Mesenchymal stem cell (in vitro differentiated cells and primary cell): ENCODE measurements around the gene CHD1L.
"Not testable (repeated sequence)": the region's sequence is repeated elsewhere in the genome, so short reads cannot be mapped to it uniquely, and the experiment has no call there.

Experiments
- DNase-seq: peaks from one replicate; pipeline ENCODE4 v3.0.0-alpha.2; 2013
- H2AFZ ChIP-seq: one replicate; pipeline ENCODE4 v1.6.1; 2013; ENCODE audit warnings: low read depth, mild to moderate bottlenecking, control low read depth, inconsistent platforms, low read length, moderate library complexity
- H2AK5ac ChIP-seq: 2 replicates; pipeline ENCODE4 v1.6.1; 2013; ENCODE audit warnings: low read length, moderate library complexity, mild to moderate bottlenecking, inconsistent platforms; ENCODE audit not compliant: severe bottlenecking
- H2BK120ac ChIP-seq: one replicate; pipeline ENCODE4 v1.6.1; 2013; ENCODE audit warnings: low read depth, mild to moderate bottlenecking, inconsistent platforms, low read length, moderate library complexity
- H2BK12ac ChIP-seq, 2 experiments: one replicate each; pipeline ENCODE4 v1.6.1; 2013; ENCODE audit warnings: inconsistent platforms in 2 of 2, low read length in 2 of 2, mild to moderate bottlenecking in 2 of 2, moderate library complexity in 2 of 2, control low read depth in 1 of 2
- H2BK15ac ChIP-seq: one replicate; pipeline ENCODE4 v1.6.1; 2013; ENCODE audit warnings: mild to moderate bottlenecking, low read depth, inconsistent platforms; ENCODE audit not compliant: poor library complexity, severe bottlenecking
- H2BK5ac ChIP-seq: 2 replicates; pipeline ENCODE4 v1.6.1; 2013; ENCODE audit warnings: low read depth, mild to moderate bottlenecking, low read length, control low read depth, inconsistent platforms; ENCODE audit not compliant: poor library complexity, severe bottlenecking
- H3K14ac ChIP-seq, 2 experiments: one replicate each; pipeline ENCODE4 v1.6.1; 2013; ENCODE audit warnings: inconsistent platforms in 2 of 2, low read length in 2 of 2, control low read depth in 1 of 2, mild to moderate bottlenecking in 1 of 2, moderate library complexity in 1 of 2
- H3K18ac ChIP-seq, 2 experiments: one replicate each; pipeline ENCODE4 v1.6.1; 2013; ENCODE audit warnings: inconsistent platforms in 2 of 2, low read length in 2 of 2, control low read depth in 1 of 2, low read depth in 1 of 2, mild to moderate bottlenecking in 1 of 2
- H3K23ac ChIP-seq, 2 experiments: one replicate each; pipeline ENCODE4 v1.6.1; 2013; ENCODE audit warnings: inconsistent platforms in 2 of 2, low read length in 2 of 2, mild to moderate bottlenecking in 2 of 2, moderate library complexity in 2 of 2, control low read depth in 1 of 2
- H3K27ac ChIP-seq: 2 replicates; pipeline ENCODE4 v1.5.1; 2013; ENCODE audit warnings: mild to moderate bottlenecking, moderate library complexity, low read length, control low read depth, inconsistent platforms; ENCODE audit not compliant: poor library complexity, severe bottlenecking
- H3K27me3 ChIP-seq, 2 experiments: 2 replicates each; pipeline versions ENCODE4 v1.6.1 to v1.7.0; 2013; ENCODE audit warnings: low read length in 2 of 2, mild to moderate bottlenecking in 2 of 2, moderate library complexity in 2 of 2, control low read depth in 1 of 2, inconsistent platforms in 1 of 2; ENCODE audit not compliant: control insufficient read depth in 1 of 2, insufficient read depth in 1 of 2
- H3K36me3 ChIP-seq, 2 experiments: 2 replicates each; pipeline versions ENCODE4 v1.6.1 to v1.7.0; 2013; ENCODE audit warnings: low read length in 2 of 2, control low read depth in 1 of 2, inconsistent platforms in 1 of 2, low read depth in 1 of 2, mild to moderate bottlenecking in 1 of 2; ENCODE audit not compliant: insufficient read depth in 2 of 2, control insufficient read depth in 1 of 2
- H3K4ac ChIP-seq, 2 experiments: one replicate each; pipeline ENCODE4 v1.6.1; 2013; ENCODE audit warnings: inconsistent platforms in 2 of 2, low read length in 2 of 2, mild to moderate bottlenecking in 2 of 2, moderate library complexity in 2 of 2, control low read depth in 1 of 2, low read depth in 1 of 2
- H3K4me1 ChIP-seq: 2 replicates; pipeline ENCODE4 v1.6.1; 2013; ENCODE audit warnings: low read depth, low read length, control low read depth; ENCODE audit not compliant: control insufficient read depth, insufficient read depth
- H3K4me2 ChIP-seq: 2 replicates; pipeline ENCODE4 v1.6.1; 2013; ENCODE audit warnings: low read length, mild to moderate bottlenecking, inconsistent platforms; ENCODE audit not compliant: poor library complexity, severe bottlenecking
- H3K4me3 ChIP-seq, 2 experiments: 2 replicates each; pipeline versions ENCODE4 v1.5.1 to v1.7.0; 2013; ENCODE audit warnings: low read length in 2 of 2, mild to moderate bottlenecking in 2 of 2, control low read depth in 1 of 2, low read depth in 1 of 2; ENCODE audit not compliant: insufficient read depth in 1 of 2
- H3K79me1 ChIP-seq: replicated peaks from 2 replicates; pipeline ENCODE4 v1.6.1; 2013; ENCODE audit warnings: mild to moderate bottlenecking, control low read depth, low read length, inconsistent platforms; ENCODE audit not compliant: poor library complexity, severe bottlenecking
- H3K9ac ChIP-seq: 2 replicates; pipeline ENCODE4 v1.7.0; 2013; ENCODE audit warnings: mild to moderate bottlenecking, low read length, moderate library complexity
- H3K9me3 ChIP-seq: 2 replicates; pipeline ENCODE4 v1.7.0; 2013; ENCODE audit warnings: mild to moderate bottlenecking, low read length; ENCODE audit not compliant: control insufficient read depth
- H4K8ac ChIP-seq: one replicate; pipeline ENCODE4 v1.6.1; 2013; ENCODE audit warnings: inconsistent platforms, mild to moderate bottlenecking, low read length, moderate library complexity
- H4K91ac ChIP-seq: one replicate; pipeline ENCODE4 v1.6.1; 2013; ENCODE audit warnings: mild to moderate bottlenecking, low read length, inconsistent platforms
- WGBS: methylation state at CpG from one replicate; pipeline ENCODE4 v1.1.7; 2013; ENCODE audit warnings: mixed read lengths; 5-methylcytosine and 5-hydroxymethylcytosine counted together

The CHD1L gene

GRCh38 chr1:147240131-147240721 is 2.3 kb upstream of the CHD1L start:
- not testable (repeated sequence) for H2AFZ ChIP-seq, H3K36me3 ChIP-seq, H3K27me3 ChIP-seq, H3K9me3 ChIP-seq, H3K27ac ChIP-seq, DNase-seq, H2AK5ac ChIP-seq, H3K14ac ChIP-seq, H3K9ac ChIP-seq, H3K4me1 ChIP-seq, H3K4me3 ChIP-seq, H4K8ac ChIP-seq, H3K79me1 ChIP-seq, H2BK15ac ChIP-seq, H2BK5ac ChIP-seq, H3K18ac ChIP-seq, H3K23ac ChIP-seq, H2BK120ac ChIP-seq, H4K91ac ChIP-seq, H3K4ac ChIP-seq, H2BK12ac ChIP-seq, H3K4me2 ChIP-seq
- 67% methylated on average over 5 of the region's 5 CpGs for WGBS

DNA sequence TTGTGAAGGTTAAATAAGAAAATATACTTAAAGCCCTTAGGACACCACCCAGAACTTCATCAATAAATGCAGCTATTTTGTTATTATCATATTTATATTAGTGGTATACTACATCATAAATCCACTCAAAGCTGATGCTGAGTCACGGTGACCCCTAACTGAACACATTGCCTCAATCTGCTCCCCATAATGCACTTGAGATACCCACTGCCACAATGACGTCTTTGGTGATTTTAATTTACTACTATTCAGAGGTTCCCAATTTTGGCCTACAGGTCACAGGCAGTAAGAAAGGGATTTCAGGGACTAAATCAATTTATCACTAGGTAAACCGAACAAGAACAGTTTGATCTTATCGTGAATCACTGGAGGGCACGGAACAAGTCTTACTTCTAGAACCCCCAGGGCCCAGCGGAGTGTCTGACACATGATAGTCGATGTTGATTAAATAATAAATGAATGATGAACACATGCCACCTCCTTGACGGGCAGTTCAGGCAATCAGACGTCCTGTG is 493 bp upstream of the CHD1L start:
- Histone ChIP-seq H3K4me3 (peak overlapping the region; percentile 29 to 89), H2BK15ac (no peak overlapping the region), H3K9ac (peak overlapping the region; percentile 89), H4K91ac (no peak overlapping the region), H4K8ac (no peak overlapping the region), H3K18ac (no peak overlapping the region), H3K79me1 (no peaks in the 10 kb centered on the region), H3K14ac (no peak overlapping the region), H3K4ac (no peak overlapping the region), H3K27ac (no peak overlapping the region), H3K27me3 (no peaks in the 10 kb centered on the region), H2AK5ac (no peak overlapping the region), H2BK12ac (no peak overlapping the region), H3K23ac (no peak overlapping the region), H3K4me2 (peak overlapping the region; percentile 6), H2BK120ac (no peak overlapping the region), H3K4me1 (no peaks in the 10 kb centered on the region), H2AFZ (peak overlapping the region; percentile 8), H3K9me3 (no peaks in the 10 kb centered on the region), H2BK5ac (no peak overlapping the region), H3K36me3 (no peaks in the 10 kb centered on the region)
- no peak for DNase-seq
- WGBS: 65% methylated on average over 9 of the region's 9 CpGs

GRCh38 chr1:147243228-147243685 is 773 bp downstream of the CHD1L start:
- Histone ChIP-seq H2AK5ac (no peak overlapping the region), H3K79me1 (no peaks in the 10 kb centered on the region), H3K36me3 (no peaks in the 10 kb centered on the region), H4K91ac (no peak overlapping the region), H3K9ac (peak overlapping the region; percentile 89), H2BK5ac (no peak overlapping the region), H2BK15ac (no peak overlapping the region), H2BK120ac (no peak overlapping the region), H3K23ac (no peak overlapping the region), H3K9me3 (no peaks in the 10 kb centered on the region), H2AFZ (no peak overlapping the region), H3K4ac (no peak overlapping the region), H3K4me2 (peak overlapping the region; percentile 68), H3K18ac (no peak overlapping the region), H3K27me3 (no peaks in the 10 kb centered on the region), H4K8ac (no peak overlapping the region), H3K4me3 (peak overlapping the region; percentile 89 to 94), H3K4me1 (no peaks in the 10 kb centered on the region), H3K14ac (no peak overlapping the region), H3K27ac (no peak overlapping the region), H2BK12ac (no peak overlapping the region)
- DNase-seq: no peak
- WGBS: under 1% methylated on average over 23 of the region's 30 CpGs

DNA sequence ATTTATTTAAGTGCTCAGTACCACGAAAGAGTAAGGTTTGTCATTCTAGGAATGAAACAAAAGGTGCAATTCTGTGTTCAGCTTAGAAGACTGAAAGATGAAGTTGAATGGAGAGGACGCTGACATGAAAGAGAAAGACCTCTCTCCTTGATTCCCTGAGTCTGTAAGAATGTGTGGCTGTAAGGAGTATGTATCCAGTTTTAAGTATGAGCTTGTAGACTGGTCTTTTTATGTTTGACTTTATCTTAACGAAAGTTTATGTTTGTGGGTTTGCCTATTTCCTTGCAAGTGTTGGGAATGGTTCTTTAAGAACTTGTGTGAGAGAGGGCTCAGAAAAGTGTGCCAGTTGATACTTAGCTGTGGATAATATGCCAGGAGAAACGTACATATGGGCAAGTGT is 1.4 kb downstream of the CHD1L start:
- no peak overlapping the region for H3K23ac ChIP-seq
- no peaks in the 10 kb centered on the region for H3K27me3 ChIP-seq
- no peak overlapping the region for H2BK15ac ChIP-seq
- H2AFZ ChIP-seq: no peak overlapping the region
- no peaks in the 10 kb centered on the region for H3K9me3 ChIP-seq
- H2AK5ac ChIP-seq: no peak overlapping the region
- peak overlapping the region; percentile 89 for H3K9ac ChIP-seq
- H3K27ac ChIP-seq: no peak overlapping the region
- no peaks in the 10 kb centered on the region for H3K36me3 ChIP-seq
- H3K4ac ChIP-seq: no peak overlapping the region
- H3K4me3 ChIP-seq: peak overlapping the region in 1 of 2 experiments; percentile 89
- DNase-seq: peak; percentile 42
- H3K4me2 ChIP-seq: peak overlapping the region; percentile 68
- H2BK120ac ChIP-seq: no peak overlapping the region
- no peaks in the 10 kb centered on the region for H3K79me1 ChIP-seq
- H3K4me1 ChIP-seq: no peaks in the 10 kb centered on the region
- no peak overlapping the region for H2BK12ac ChIP-seq
- H3K14ac ChIP-seq: no peak overlapping the region
- H4K8ac ChIP-seq: no peak overlapping the region
- no peak overlapping the region for H4K91ac ChIP-seq
- no peak overlapping the region for H3K18ac ChIP-seq
- WGBS: 7% methylated on average over 4 of the region's 4 CpGs
- H2BK5ac ChIP-seq: no peak overlapping the region
